SK-N-SH treated with all-trans-retinoic acid at 6 μM for 48 hours (cell line): ENCODE data around the gene PCNA.

Source experiments
- ATAC-seq: fragments of 200-7000 bp; cut with Tn5 transposase; 3 replicates; pipeline ENCODE4 v1.9.1; 2020; ENCODE audit warnings: mild to moderate bottlenecking, moderate library complexity
- ARNTL ChIP-seq: fragments of 450-650 bp; formaldehyde crosslinking; IDR thresholded peaks from 2 replicates; pipeline ENCODE4 v1.5.0; 2020; ENCODE audit warnings: low read depth, mild to moderate bottlenecking, moderate library complexity, borderline replicate concordance
- BACH2 ChIP-seq: fragments of 250-450 bp; sonication (Bioruptor Pico); IDR thresholded peaks from 2 replicates; pipeline ENCODE4 v1.9.0; 2021; ENCODE audit warnings: mild to moderate bottlenecking, borderline replicate concordance
- CSDC2 ChIP-seq: fragments of 250-450 bp; sonication (Bioruptor Pico); IDR thresholded peaks from 2 replicates; pipeline ENCODE4 v1.5.0; 2020; ENCODE audit warnings: mild to moderate bottlenecking, moderate library complexity
- ESRRG ChIP-seq: fragments of 250-450 bp; sonication (Bioruptor Pico); IDR thresholded peaks from 2 replicates; pipeline ENCODE4 v1.6.1; 2021; ENCODE audit warnings: mild to moderate bottlenecking
- ISL1 ChIP-seq: fragments of 250-450 bp; sonication (Bioruptor Pico); IDR thresholded peaks from 2 replicates; pipeline ENCODE4 v2.1.2; 2022; ENCODE audit warnings: mild to moderate bottlenecking, moderate library complexity
- OSR1 ChIP-seq: fragments of 250-450 bp; sonication (Bioruptor Pico); IDR thresholded peaks from 2 replicates; pipeline ENCODE4 v1.8.0; 2022; ENCODE audit warnings: moderate library complexity, mild to moderate bottlenecking, inconsistent platforms
- PPARA ChIP-seq: fragments of 250-450 bp; sonication (Bioruptor Pico); IDR thresholded peaks from 2 replicates; pipeline ENCODE4 v1.5.0; 2020; ENCODE audit warnings: mild to moderate bottlenecking, borderline replicate concordance
- RARB ChIP-seq: fragments of 250-450 bp; sonication (Bioruptor Pico); IDR thresholded peaks from 2 replicates; pipeline ENCODE4 v1.8.0; 2021; ENCODE audit warnings: mild to moderate bottlenecking, moderate library complexity
- SNAI2 ChIP-seq: fragments of 250-450 bp; sonication (Bioruptor Pico); IDR thresholded peaks from 2 replicates; pipeline ENCODE4 v1.5.0; 2020; ENCODE audit warnings: mild to moderate bottlenecking, moderate library complexity
- TCF4 ChIP-seq: fragments of 250-450 bp; sonication (Bioruptor Pico); IDR thresholded peaks from 2 replicates; pipeline ENCODE4 v1.8.0; 2021; ENCODE audit warnings: mild to moderate bottlenecking, moderate library complexity, borderline replicate concordance
- TOX ChIP-seq: fragments of 250-450 bp; sonication (Bioruptor Pico); IDR thresholded peaks from 2 replicates; pipeline ENCODE4 v1.8.0; 2021; ENCODE audit warnings: mild to moderate bottlenecking, moderate library complexity, borderline replicate concordance
- ZC3H10 ChIP-seq: fragments of 250-450 bp; sonication (Bioruptor Pico); IDR thresholded peaks from 2 replicates; pipeline ENCODE4 v1.5.1; 2021; ENCODE audit warnings: mild to moderate bottlenecking, moderate library complexity
- ZFP3 ChIP-seq: fragments of 250-450 bp; sonication (Bioruptor Pico); IDR thresholded peaks from 2 replicates; pipeline ENCODE4 v1.5.0; 2020; ENCODE audit warnings: mild to moderate bottlenecking, moderate library complexity
- ZFP30 ChIP-seq: fragments of 450-650 bp; formaldehyde crosslinking; IDR thresholded peaks from 2 replicates; pipeline ENCODE4 v1.5.0; 2022; ENCODE audit warnings: mild to moderate bottlenecking, moderate library complexity
- ZNF565 ChIP-seq: fragments of 450-650 bp; formaldehyde crosslinking; conservative IDR thresholded peaks from 2 replicates; pipeline ENCODE4 v1.5.0; 2020; ENCODE audit warnings: low read depth, mild to moderate bottlenecking, moderate library complexity
- ZNF70 ChIP-seq: fragments of 450-650 bp; formaldehyde crosslinking; IDR thresholded peaks from 2 replicates; pipeline ENCODE4 v1.5.0; 2020; ENCODE audit warnings: mild to moderate bottlenecking, moderate library complexity
- ZNF8 ChIP-seq: fragments of 450-650 bp; formaldehyde crosslinking; IDR thresholded peaks from 2 replicates; pipeline ENCODE4 v1.5.0; 2020; ENCODE audit warnings: mild to moderate bottlenecking, moderate library complexity
- TF ChIP-seq, protein P1 (sequence below): fragments of 250-450 bp; sonication (Bioruptor Pico); IDR thresholded peaks from 2 replicates; pipeline ENCODE4 v1.5.0; 2020; ENCODE audit warnings: mild to moderate bottlenecking, moderate library complexity
- TF ChIP-seq, protein P2 (sequence below): fragments of 250-450 bp; sonication (Bioruptor Pico); IDR thresholded peaks from 2 replicates; pipeline ENCODE4 v1.8.0; 2021; ENCODE audit warnings: low read depth, mild to moderate bottlenecking, moderate library complexity, borderline replicate concordance
- TF ChIP-seq, protein P3 (sequence below): fragments of 250-450 bp; sonication (Bioruptor Pico); IDR thresholded peaks from 2 replicates; pipeline ENCODE4 v1.5.1; 2020; ENCODE audit warnings: low read depth, mild to moderate bottlenecking, moderate library complexity
- TF ChIP-seq, protein P4 (sequence below): fragments of 250-450 bp; sonication (Bioruptor Pico); IDR thresholded peaks from 2 replicates; pipeline ENCODE4 v1.8.0; 2020; ENCODE audit warnings: mild to moderate bottlenecking, moderate library complexity, borderline replicate concordance
- TF ChIP-seq, protein P5 (sequence below): fragments of 250-450 bp; sonication (Bioruptor Pico); IDR thresholded peaks from 2 replicates; pipeline ENCODE4 v1.5.1; 2021; ENCODE audit warnings: mild to moderate bottlenecking, moderate library complexity

The PCNA gene

DNA sequence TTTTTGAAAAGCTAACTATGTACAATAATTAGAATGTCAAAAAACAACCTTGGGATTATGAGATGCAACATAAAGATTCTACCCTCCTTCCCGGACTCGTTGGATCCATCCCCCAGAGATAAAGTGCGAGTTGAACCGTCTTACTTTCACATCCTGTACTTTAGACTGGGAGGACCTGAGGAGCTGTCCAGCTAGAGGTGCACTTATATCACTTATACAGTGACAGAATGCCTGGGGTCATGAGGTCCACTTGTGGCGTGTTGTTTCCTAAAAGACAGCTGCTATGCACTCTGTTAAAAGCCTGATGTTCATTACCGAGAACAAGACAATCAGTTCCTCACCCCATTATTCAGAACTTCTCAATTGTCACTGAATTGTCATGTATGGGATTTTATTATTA, 9.1 kb upstream of the PCNA start:
- no peak for ATAC-seq
- TF ChIP-seq, protein P1, sequence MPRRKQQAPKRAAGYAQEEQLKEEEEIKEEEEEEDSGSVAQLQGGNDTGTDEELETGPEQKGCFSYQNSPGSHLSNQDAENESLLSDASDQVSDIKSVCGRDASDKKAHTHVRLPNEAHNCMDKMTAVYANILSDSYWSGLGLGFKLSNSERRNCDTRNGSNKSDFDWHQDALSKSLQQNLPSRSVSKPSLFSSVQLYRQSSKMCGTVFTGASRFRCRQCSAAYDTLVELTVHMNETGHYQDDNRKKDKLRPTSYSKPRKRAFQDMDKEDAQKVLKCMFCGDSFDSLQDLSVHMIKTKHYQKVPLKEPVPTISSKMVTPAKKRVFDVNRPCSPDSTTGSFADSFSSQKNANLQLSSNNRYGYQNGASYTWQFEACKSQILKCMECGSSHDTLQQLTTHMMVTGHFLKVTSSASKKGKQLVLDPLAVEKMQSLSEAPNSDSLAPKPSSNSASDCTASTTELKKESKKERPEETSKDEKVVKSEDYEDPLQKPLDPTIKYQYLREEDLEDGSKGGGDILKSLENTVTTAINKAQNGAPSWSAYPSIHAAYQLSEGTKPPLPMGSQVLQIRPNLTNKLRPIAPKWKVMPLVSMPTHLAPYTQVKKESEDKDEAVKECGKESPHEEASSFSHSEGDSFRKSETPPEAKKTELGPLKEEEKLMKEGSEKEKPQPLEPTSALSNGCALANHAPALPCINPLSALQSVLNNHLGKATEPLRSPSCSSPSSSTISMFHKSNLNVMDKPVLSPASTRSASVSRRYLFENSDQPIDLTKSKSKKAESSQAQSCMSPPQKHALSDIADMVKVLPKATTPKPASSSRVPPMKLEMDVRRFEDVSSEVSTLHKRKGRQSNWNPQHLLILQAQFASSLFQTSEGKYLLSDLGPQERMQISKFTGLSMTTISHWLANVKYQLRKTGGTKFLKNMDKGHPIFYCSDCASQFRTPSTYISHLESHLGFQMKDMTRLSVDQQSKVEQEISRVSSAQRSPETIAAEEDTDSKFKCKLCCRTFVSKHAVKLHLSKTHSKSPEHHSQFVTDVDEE (CRISPR knock-in tag) = no peak
- TF ChIP-seq ARNTL (CRISPR knock-in tag) = no peak
- TF ChIP-seq, protein P2, sequence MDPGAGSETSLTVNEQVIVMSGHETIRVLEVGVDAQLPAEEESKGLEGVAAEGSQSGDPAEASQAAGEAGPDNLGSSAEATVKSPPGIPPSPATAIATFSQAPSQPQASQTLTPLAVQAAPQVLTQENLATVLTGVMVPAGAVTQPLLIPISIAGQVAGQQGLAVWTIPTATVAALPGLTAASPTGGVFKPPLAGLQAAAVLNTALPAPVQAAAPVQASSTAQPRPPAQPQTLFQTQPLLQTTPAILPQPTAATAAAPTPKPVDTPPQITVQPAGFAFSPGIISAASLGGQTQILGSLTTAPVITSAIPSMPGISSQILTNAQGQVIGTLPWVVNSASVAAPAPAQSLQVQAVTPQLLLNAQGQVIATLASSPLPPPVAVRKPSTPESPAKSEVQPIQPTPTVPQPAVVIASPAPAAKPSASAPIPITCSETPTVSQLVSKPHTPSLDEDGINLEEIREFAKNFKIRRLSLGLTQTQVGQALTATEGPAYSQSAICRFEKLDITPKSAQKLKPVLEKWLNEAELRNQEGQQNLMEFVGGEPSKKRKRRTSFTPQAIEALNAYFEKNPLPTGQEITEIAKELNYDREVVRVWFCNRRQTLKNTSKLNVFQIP = no peak
- no peak for TF ChIP-seq BACH2 (CRISPR knock-in tag)
- no peak for TF ChIP-seq ESRRG (CRISPR knock-in tag)
- TF ChIP-seq TOX = no peak
- TF ChIP-seq PPARA = no peak
- TF ChIP-seq RARB (CRISPR knock-in tag) = no peak
- no peak for TF ChIP-seq ZC3H10 (CRISPR knock-in tag)
- TF ChIP-seq ZFP3 (CRISPR knock-in tag) = no peak
- TF ChIP-seq, protein P3, sequence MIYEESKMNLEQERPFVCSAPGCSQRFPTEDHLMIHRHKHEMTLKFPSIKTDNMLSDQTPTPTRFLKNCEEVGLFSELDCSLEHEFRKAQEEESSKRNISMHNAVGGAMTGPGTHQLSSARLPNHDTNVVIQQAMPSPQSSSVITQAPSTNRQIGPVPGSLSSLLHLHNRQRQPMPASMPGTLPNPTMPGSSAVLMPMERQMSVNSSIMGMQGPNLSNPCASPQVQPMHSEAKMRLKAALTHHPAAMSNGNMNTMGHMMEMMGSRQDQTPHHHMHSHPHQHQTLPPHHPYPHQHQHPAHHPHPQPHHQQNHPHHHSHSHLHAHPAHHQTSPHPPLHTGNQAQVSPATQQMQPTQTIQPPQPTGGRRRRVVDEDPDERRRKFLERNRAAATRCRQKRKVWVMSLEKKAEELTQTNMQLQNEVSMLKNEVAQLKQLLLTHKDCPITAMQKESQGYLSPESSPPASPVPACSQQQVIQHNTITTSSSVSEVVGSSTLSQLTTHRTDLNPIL (CRISPR knock-in tag) = no peak
- no peak for TF ChIP-seq ZFP30 (CRISPR knock-in tag)
- TF ChIP-seq TCF4 (CRISPR knock-in tag) = no peak
- no peak for TF ChIP-seq SNAI2 (CRISPR knock-in tag)
- TF ChIP-seq, protein P4, sequence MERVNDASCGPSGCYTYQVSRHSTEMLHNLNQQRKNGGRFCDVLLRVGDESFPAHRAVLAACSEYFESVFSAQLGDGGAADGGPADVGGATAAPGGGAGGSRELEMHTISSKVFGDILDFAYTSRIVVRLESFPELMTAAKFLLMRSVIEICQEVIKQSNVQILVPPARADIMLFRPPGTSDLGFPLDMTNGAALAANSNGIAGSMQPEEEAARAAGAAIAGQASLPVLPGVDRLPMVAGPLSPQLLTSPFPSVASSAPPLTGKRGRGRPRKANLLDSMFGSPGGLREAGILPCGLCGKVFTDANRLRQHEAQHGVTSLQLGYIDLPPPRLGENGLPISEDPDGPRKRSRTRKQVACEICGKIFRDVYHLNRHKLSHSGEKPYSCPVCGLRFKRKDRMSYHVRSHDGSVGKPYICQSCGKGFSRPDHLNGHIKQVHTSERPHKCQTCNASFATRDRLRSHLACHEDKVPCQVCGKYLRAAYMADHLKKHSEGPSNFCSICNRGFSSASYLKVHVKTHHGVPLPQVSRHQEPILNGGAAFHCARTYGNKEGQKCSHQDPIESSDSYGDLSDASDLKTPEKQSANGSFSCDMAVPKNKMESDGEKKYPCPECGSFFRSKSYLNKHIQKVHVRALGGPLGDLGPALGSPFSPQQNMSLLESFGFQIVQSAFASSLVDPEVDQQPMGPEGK (CRISPR knock-in tag) = no peak
- TF ChIP-seq ZNF8 (CRISPR knock-in tag) = no peak
- no peak for TF ChIP-seq ZNF70
- no peak for TF ChIP-seq ISL1 (CRISPR knock-in tag)
- TF ChIP-seq OSR1 (CRISPR knock-in tag) = no peak
- no peak for TF ChIP-seq ZNF565 (CRISPR knock-in tag)

DNA sequence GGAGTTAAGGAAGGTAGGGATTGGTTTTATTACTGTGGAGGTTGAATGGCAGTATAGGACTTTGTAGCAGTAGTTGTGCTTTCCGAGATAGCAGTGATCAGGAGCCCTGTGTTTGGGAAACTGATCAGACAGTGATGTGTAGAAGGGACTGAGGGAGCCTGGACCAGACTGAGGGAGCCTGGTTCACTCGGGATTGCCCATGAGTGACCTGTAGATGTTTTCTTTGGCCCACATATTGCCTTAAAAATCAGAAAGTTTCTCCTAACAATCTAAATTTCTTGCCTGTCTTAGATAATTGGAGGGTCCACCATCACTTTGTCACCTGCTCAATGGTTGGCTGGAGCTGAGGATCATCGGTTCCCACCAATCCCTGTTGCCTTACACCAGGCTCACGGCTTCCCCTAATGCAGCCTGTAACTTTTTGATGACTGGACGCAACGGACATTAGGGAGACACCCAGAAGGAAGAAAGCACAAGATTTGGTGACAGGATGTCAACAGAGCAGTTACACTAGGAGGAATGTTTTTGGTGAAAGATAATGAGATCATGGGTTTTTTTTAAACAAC, 8.2 kb upstream of the PCNA start:
- ATAC-seq = no peak

More for the DNA sequence above, 8.2 kb upstream of the PCNA start:
- TF ChIP-seq ZNF70 = no peak
- no peak for TF ChIP-seq ZNF565 (CRISPR knock-in tag)
- TF ChIP-seq TOX = no peak
- no peak for TF ChIP-seq ESRRG (CRISPR knock-in tag)
- TF ChIP-seq, protein P2 = no peak
- TF ChIP-seq CSDC2 (CRISPR knock-in tag) = no peak
- TF ChIP-seq ZNF8 (CRISPR knock-in tag) = no peak
- TF ChIP-seq, protein P5, sequence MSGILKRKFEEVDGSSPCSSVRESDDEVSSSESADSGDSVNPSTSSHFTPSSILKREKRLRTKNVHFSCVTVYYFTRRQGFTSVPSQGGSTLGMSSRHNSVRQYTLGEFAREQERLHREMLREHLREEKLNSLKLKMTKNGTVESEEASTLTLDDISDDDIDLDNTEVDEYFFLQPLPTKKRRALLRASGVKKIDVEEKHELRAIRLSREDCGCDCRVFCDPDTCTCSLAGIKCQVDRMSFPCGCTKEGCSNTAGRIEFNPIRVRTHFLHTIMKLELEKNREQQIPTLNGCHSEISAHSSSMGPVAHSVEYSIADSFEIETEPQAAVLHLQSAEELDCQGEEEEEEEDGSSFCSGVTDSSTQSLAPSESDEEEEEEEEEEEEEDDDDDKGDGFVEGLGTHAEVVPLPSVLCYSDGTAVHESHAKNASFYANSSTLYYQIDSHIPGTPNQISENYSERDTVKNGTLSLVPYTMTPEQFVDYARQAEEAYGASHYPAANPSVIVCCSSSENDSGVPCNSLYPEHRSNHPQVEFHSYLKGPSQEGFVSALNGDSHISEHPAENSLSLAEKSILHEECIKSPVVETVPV (CRISPR knock-in tag) = no peak
- TF ChIP-seq, protein P4 (CRISPR knock-in tag) = no peak
- TF ChIP-seq SNAI2 (CRISPR knock-in tag) = no peak
- TF ChIP-seq BACH2 (CRISPR knock-in tag) = no peak
